Measurements from ENCODE around the gene TBXAS1.

GRCh38 chr7:140042386-140042670 is 213.3 kb downstream of the TBXAS1 start:
- TF ChIP-seq CTCF (IDR thresholded peaks at IDR 0.05) (no peak), ZFX (IDR thresholded peaks at IDR 0.05; ENCODE audit: borderline replicate concordance) (no peak)

Data from 22Rv1 (cell line).